Effector memory CD4-positive, alpha-beta T cell (primary cell): ENCODE results near the gene RBM26.
A peak's percentile ranks its signal among the peaks of the same experiment; 100 is the strongest.

ENCODE experiments used
- DNase-seq, 3 donors: peaks; one replicate each; pipeline ENCODE4 v3.0.0-alpha.2; 2020
- H3K27ac ChIP-seq: 2 replicates; pipeline ENCODE4 v1.7.0; 2013; ENCODE audit warnings: mild to moderate bottlenecking, low read length, moderate library complexity; ENCODE audit not compliant: insufficient read depth, poor library complexity, severe bottlenecking
- H3K27me3 ChIP-seq: replicated peaks from 2 replicates; pipeline ENCODE4 v1.7.0; 2013; ENCODE audit warnings: mild to moderate bottlenecking, low read length; ENCODE audit not compliant: insufficient read depth, control insufficient read depth, poor library complexity, severe bottlenecking
- H3K36me3 ChIP-seq: 2 replicates; pipeline ENCODE4 v1.7.0; 2013; ENCODE audit warnings: mild to moderate bottlenecking, low read length, moderate library complexity; ENCODE audit not compliant: control insufficient read depth, insufficient read depth
- H3K4me1 ChIP-seq: 2 replicates; pipeline ENCODE4 v1.7.0; 2013; ENCODE audit warnings: low read length, mild to moderate bottlenecking; ENCODE audit not compliant: control insufficient read depth, insufficient read depth, poor library complexity, severe bottlenecking
- H3K4me3 ChIP-seq: 2 replicates; pipeline ENCODE4 v1.7.0; 2013; ENCODE audit warnings: low read length, low read depth, mild to moderate bottlenecking; ENCODE audit not compliant: insufficient read depth, poor library complexity, severe bottlenecking
- H3K9me3 ChIP-seq: 2 replicates; pipeline ENCODE4 v1.7.0; 2013; ENCODE audit warnings: mild to moderate bottlenecking, low read length, moderate library complexity; ENCODE audit not compliant: control insufficient read depth
- total RNA-seq, 3 donors: gene quantifications; one replicate each; lab custom pipeline; 2026; lab: John Stamatoyannopoulos, UW

The RBM26 gene
- 100 to 130 (median 118) reads per million in 3 donors for total RNA-seq

GRCh38 chr13:79405831-79406596 lies at the start of gene RBM26:
Gene RBM26, minus strand, starts transcription at chr13:79406255. Its CDS starts 481 bp downstream, at chr13:79405774.
- peak; percentile 82 to 91 (median 86) for DNase-seq
- Histone ChIP-seq H3K36me3 (no peaks in the 10 kb centered on the region), H3K27me3 (no peaks in the 10 kb centered on the region), H3K27ac (peak within 1 kb of the TSS; percentile 98), H3K4me3 (peak within 1 kb of the TSS; percentile 88), H3K9me3 (no peaks in the 10 kb centered on the region), H3K4me1 (peaks cover 19% of the 10 kb centered on the region)

GRCh38 chr13:79455331-79455730 lies 49.3 kb upstream of the RBM26 start:
- Histone ChIP-seq H3K4me1 (peaks cover 19% of the 10 kb centered on the region), H3K4me3 (no peak overlapping the region), H3K36me3 (no peaks in the 10 kb centered on the region), H3K27me3 (no peaks in the 10 kb centered on the region), H3K27ac (no peak overlapping the region), H3K9me3 (no peaks in the 10 kb centered on the region)
- no peak for DNase-seq

- no peaks in the 10 kb centered on the region for H3K9me3 ChIP-seq
- no peaks in the 10 kb centered on the region for H3K27me3 ChIP-seq
- no peaks in the 10 kb centered on the region for H3K36me3 ChIP-seq
- H3K27ac ChIP-seq, result peak overlapping the region; percentile 66
- no peak for DNase-seq
- H3K4me3 ChIP-seq, result no peak overlapping the region
- H3K4me1 ChIP-seq, result peaks cover 28% of the 10 kb centered on the region
Observed at GRCh38 chr13:79452239-79452913, 46.3 kb upstream of the RBM26 start.

- H3K9me3 ChIP-seq, result no peaks in the 10 kb centered on the region
- peak overlapping the region; percentile 66 for H3K27ac ChIP-seq
- no peaks in the 10 kb centered on the region for H3K27me3 ChIP-seq
- peaks cover 30% of the 10 kb centered on the region for H3K4me1 ChIP-seq
- no peak overlapping the region for H3K4me3 ChIP-seq
- peak; percentile 74 to 81 (median 80) for DNase-seq
- H3K36me3 ChIP-seq, result no peaks in the 10 kb centered on the region
Observed at GRCh38 chr13:79451500-79451962, 45.5 kb upstream of the RBM26 start.

- Histone ChIP-seq H3K9me3 (no peaks in the 10 kb centered on the region), H3K27me3 (no peaks in the 10 kb centered on the region), H3K27ac (no peak overlapping the region), H3K4me1 (peaks cover 32% of the 10 kb centered on the region), H3K4me3 (no peak overlapping the region), H3K36me3 (no peaks in the 10 kb centered on the region)
- no peak for DNase-seq
Observed at GRCh38 chr13:79450110-79450509, 44.1 kb upstream of the RBM26 start.

- H3K4me3 ChIP-seq, result no peak overlapping the region
- peaks cover 32% of the 10 kb centered on the region for H3K4me1 ChIP-seq
- no peaks in the 10 kb centered on the region for H3K9me3 ChIP-seq
- no peaks in the 10 kb centered on the region for H3K27me3 ChIP-seq
- H3K27ac ChIP-seq, result no peak overlapping the region
- H3K36me3 ChIP-seq, result no peaks in the 10 kb centered on the region
- no peak for DNase-seq
Observed at GRCh38 chr13:79448413-79448812, 42.4 kb upstream of the RBM26 start.

GRCh38 chr13:79447741-79448140 lies 41.7 kb upstream of the RBM26 start:
- no peak for DNase-seq
- H3K9me3 ChIP-seq, result no peaks in the 10 kb centered on the region
- no peaks in the 10 kb centered on the region for H3K36me3 ChIP-seq

GRCh38 chr13:79447141-79447540 lies 41.1 kb upstream of the RBM26 start:
- Histone ChIP-seq H3K4me3 (no peak overlapping the region), H3K27ac (no peak overlapping the region), H3K27me3 (no peaks in the 10 kb centered on the region), H3K4me1 (peaks cover 21% of the 10 kb centered on the region), H3K9me3 (no peaks in the 10 kb centered on the region), H3K36me3 (no peaks in the 10 kb centered on the region)
- no peak for DNase-seq

More at GRCh38 chr13:79447741-79448140, 41.7 kb upstream of the RBM26 start:
- no peaks in the 10 kb centered on the region for H3K27me3 ChIP-seq
- no peak overlapping the region for H3K4me3 ChIP-seq
- no peak overlapping the region for H3K27ac ChIP-seq
- peaks cover 27% of the 10 kb centered on the region for H3K4me1 ChIP-seq

GRCh38 chr13:79445968-79446645 lies 40.1 kb upstream of the RBM26 start:
- Histone ChIP-seq H3K4me1 (peaks cover 14% of the 10 kb centered on the region), H3K36me3 (no peaks in the 10 kb centered on the region), H3K4me3 (no peak overlapping the region), H3K27ac (no peak overlapping the region), H3K9me3 (no peaks in the 10 kb centered on the region), H3K27me3 (no peaks in the 10 kb centered on the region)
- DNase-seq, result no peak
